DOHH2 (cell line): ENCODE measurements around the gene LIPG.

Experiments
- H3F3A ChIP-seq: fragments of 200-600 bp; sonication (generic), shearing (Covaris generic); 2 replicates; pipeline ENCODE4 v1.6.0; 2016; ENCODE audit warnings: antibody characterized with exemption, mild to moderate bottlenecking; ENCODE audit not compliant: control insufficient read depth, insufficient read depth
- H3K27ac ChIP-seq: fragments of 200-600 bp; sonication (generic); 2 replicates; pipeline ENCODE4 v1.5.1; 2014; ENCODE audit warnings: low read depth, mild to moderate bottlenecking, low read length, moderate library complexity
- H3K27me3 ChIP-seq: fragments of 200-600 bp; sonication (generic); 2 replicates; pipeline ENCODE4 v1.6.1; 2014; ENCODE audit warnings: mild to moderate bottlenecking, low read length, mixed read lengths; ENCODE audit not compliant: control insufficient read depth
- H3K36me3 ChIP-seq: fragments of 200-600 bp; sonication (generic); 2 replicates; pipeline ENCODE4 v1.6.1; 2014; ENCODE audit warnings: mild to moderate bottlenecking, low read length, moderate library complexity, mixed read lengths; ENCODE audit not compliant: control insufficient read depth
- H3K4me1 ChIP-seq: fragments of 200-600 bp; sonication (generic); 2 replicates; pipeline ENCODE4 v1.6.1; 2014; ENCODE audit warnings: mild to moderate bottlenecking, low read length, mixed read lengths; ENCODE audit not compliant: control insufficient read depth
- H3K4me2 ChIP-seq: fragments of 200-600 bp; sonication (generic); 2 replicates; pipeline ENCODE4 v1.6.0; 2014; ENCODE audit warnings: mild to moderate bottlenecking, low read length, moderate library complexity
- H3K4me3 ChIP-seq: fragments of 200-600 bp; sonication (generic); 2 replicates; pipeline ENCODE4 v1.5.1; 2014; ENCODE audit warnings: mild to moderate bottlenecking, low read length, mixed read lengths
- H3K79me2 ChIP-seq: fragments of 200-600 bp; sonication (generic); 2 replicates; pipeline ENCODE4 v1.6.1; 2014; ENCODE audit warnings: mild to moderate bottlenecking, low read length, mixed read lengths; ENCODE audit not compliant: control insufficient read depth
- H3K9me2 ChIP-seq: fragments of 200-600 bp; sonication (generic); replicated peaks from 2 replicates; pipeline ENCODE4 v1.6.1; 2014; ENCODE audit warnings: mild to moderate bottlenecking, low read length, mixed read lengths; ENCODE audit not compliant: control insufficient read depth
- H3K9me3 ChIP-seq: fragments of 200-600 bp; sonication (generic); 2 replicates; pipeline ENCODE4 v1.6.1; 2014; ENCODE audit warnings: antibody characterized with exemption, low read length, mixed read lengths; ENCODE audit not compliant: control insufficient read depth, insufficient read depth
- H4K20me1 ChIP-seq: fragments of 200-600 bp; sonication (generic); 2 replicates; pipeline ENCODE4 v1.6.0; 2014; ENCODE audit warnings: low read depth, mild to moderate bottlenecking, antibody characterized with exemption, low read length, moderate library complexity; ENCODE audit not compliant: control insufficient read depth, insufficient read depth
- CTCF ChIP-seq: fragments of 200-600 bp; sonication (generic); IDR thresholded peaks from one replicate; pipeline ENCODE4 v1.5.1; 2014; ENCODE audit warnings: antibody characterized with exemption, mild to moderate bottlenecking, low read depth, low read length; ENCODE audit not compliant: poor library complexity, severe bottlenecking
- EZH2phosphoT487 ChIP-seq: fragments of 200-600 bp; sonication (generic); IDR thresholded peaks from 2 replicates; pipeline ENCODE4 v1.6.1; 2017; ENCODE audit warnings: borderline replicate concordance, mild to moderate bottlenecking, antibody characterized with exemption, low read length, moderate library complexity, mixed read lengths

Gene LIPG

GRCh38 chr18:49597157-49597931 lies 35.5 kb downstream of the LIPG start:
- TF ChIP-seq CTCF (no peak), EZH2phosphoT487 (no peak)
- Histone ChIP-seq H3K4me3 (no peak overlapping the region), H3K9me3 (no peaks in the 10 kb centered on the region), H3K27ac (no peak overlapping the region), H3K4me1 (no peaks in the 10 kb centered on the region), H3K4me2 (no peak overlapping the region), H4K20me1 (no peaks in the 10 kb centered on the region), H3K27me3 (0 out of 2 replicates have a peak, but pooled peaks cover 2% of the 10 kb centered on the region), H3K36me3 (no peaks in the 10 kb centered on the region), H3K9me2 (no peaks in the 10 kb centered on the region), H3F3A (no peaks in the 10 kb centered on the region), H3K79me2 (no peaks in the 10 kb centered on the region)

- Histone ChIP-seq H3F3A (no peaks in the 10 kb centered on the region), H4K20me1 (no peaks in the 10 kb centered on the region), H3K4me1 (no peaks in the 10 kb centered on the region), H3K79me2 (no peaks in the 10 kb centered on the region), H3K27me3 (0 out of 2 replicates have a peak, but pooled peaks cover 6% of the 10 kb centered on the region), H3K4me2 (no peak overlapping the region), H3K9me2 (no peaks in the 10 kb centered on the region), H3K4me3 (no peak overlapping the region), H3K27ac (no peak overlapping the region), H3K9me3 (no peaks in the 10 kb centered on the region), H3K36me3 (no peaks in the 10 kb centered on the region)
- TF ChIP-seq EZH2phosphoT487: no peak
- no peak for TF ChIP-seq CTCF
Measured at GRCh38 chr18:49601211-49601610, 39.4 kb downstream of the LIPG start.

- H3K4me3 ChIP-seq: no peak overlapping the region
- H3K27me3 ChIP-seq: peaks cover 13% of the 10 kb centered on the region
- no peak overlapping the region for H3K27ac ChIP-seq
- H3K9me3 ChIP-seq: no peaks in the 10 kb centered on the region
- H3K9me2 ChIP-seq: no peaks in the 10 kb centered on the region
- no peaks in the 10 kb centered on the region for H3K79me2 ChIP-seq
- no peaks in the 10 kb centered on the region for H3K36me3 ChIP-seq
- TF ChIP-seq CTCF: no peak
- no peak for TF ChIP-seq EZH2phosphoT487
- no peaks in the 10 kb centered on the region for H4K20me1 ChIP-seq
- no peaks in the 10 kb centered on the region for H3F3A ChIP-seq
- H3K4me2 ChIP-seq: no peak overlapping the region
- H3K4me1 ChIP-seq: no peaks in the 10 kb centered on the region
Measured at GRCh38 chr18:49608366-49609255, 46.8 kb downstream of the LIPG start.
